HG02759 (cell line): ENCODE results near the gene THSD7A.

ENCODE experiments used
- ATAC-seq: cut with Tn5 transposase; IDR thresholded peaks from one replicate; pipeline ENCODE4 v1.9.1; 2021; ENCODE audit warnings: mild to moderate bottlenecking, moderate library complexity; ENCODE audit not compliant: unreplicated experiment

THSD7A gene

DNA sequence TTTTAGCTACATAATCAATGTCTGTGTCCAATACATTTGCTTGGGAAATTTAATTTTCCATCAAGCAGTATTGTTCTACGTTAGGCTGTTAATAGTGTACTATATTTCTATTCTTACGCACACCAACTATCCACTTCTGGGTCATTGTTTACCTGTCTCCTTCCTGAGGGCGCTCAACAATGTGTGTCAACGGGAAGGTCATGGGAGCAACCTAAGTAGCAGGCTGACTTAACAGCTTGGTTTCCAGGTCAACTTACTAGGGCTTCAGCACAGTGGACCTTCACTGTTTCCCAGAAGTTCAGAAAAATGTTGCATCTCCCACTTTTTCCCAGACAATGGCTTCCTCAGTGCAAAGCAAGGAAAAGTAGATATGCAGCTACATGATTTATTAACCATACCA is 13.7 kb downstream of the THSD7A start:
- no peak for ATAC-seq

DNA sequence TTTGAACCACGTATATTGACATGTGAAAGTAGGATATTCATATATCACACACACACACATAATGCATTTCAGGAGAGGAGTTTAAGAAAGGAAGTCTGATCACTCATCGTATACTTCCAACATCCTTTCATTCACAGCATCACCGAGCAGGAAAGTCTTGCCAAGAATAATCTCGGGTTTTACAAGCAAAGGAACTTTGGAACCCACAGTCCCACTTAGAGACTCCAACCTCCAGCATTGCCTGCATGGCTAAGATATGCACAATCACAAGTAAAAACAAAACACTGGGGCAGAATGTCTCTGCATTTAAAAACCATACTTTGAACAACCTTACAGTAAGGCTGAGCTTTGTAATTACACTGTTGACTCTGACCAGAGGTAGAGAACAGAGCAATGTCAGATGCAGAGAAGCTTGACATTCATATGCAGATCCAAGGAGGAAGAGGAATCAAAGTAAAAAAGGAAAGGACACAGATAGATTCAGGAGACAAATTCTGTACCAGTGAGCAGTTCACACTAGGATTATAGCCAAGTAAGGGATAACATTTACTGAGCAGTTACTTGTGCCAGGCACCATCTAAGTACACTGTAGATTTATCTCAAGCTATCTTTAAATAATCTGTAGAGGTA is 14.8 kb downstream of the THSD7A start:
- ATAC-seq = no peak

DNA sequence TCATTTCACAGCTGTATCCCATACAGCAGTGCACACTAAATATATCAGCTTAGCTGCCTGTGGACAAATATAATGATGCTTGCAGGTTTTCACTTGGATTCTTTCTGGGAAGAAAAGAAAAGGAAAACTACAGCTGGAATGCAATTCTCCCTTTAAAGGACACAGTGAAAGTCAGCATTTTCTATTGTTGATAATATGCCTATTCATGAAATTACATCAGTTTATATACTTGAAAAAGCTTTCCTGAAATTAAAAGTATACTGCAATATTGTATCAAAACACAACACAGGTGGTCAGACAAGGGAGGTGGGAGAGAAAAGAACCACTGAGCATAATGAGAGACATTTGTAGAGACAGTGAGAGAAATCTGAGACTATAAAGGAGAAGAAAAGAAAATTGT is 20.3 kb downstream of the THSD7A start:
- no peak for ATAC-seq

DNA sequence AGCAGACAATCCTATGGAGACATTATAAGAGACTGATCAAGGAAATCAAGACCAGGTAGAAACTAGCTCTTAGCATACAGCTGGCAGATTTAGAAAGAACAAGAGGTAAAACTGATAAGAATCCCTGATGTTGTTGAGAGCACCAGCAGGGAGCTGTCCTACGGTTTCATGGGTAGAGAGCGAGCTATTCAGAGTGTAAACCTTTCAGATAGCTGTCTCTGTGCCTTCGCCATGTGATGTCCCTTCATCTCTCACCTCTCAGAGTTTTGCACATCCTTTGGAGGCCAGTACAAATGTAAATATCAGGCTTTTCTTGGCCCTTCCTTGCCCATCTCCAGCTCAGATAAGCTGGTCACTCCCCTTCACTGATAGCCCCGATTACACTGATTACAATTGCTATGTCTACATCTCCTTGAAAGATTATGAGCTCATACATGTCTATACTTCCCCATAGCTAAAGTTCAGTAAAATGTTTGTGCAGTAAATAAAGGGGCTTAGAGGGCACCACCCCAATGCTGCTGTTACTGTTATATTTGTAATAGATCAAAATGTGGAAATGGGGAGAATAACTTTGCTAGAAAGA is 21.9 kb downstream of the THSD7A start:
- ATAC-seq = no peak

DNA sequence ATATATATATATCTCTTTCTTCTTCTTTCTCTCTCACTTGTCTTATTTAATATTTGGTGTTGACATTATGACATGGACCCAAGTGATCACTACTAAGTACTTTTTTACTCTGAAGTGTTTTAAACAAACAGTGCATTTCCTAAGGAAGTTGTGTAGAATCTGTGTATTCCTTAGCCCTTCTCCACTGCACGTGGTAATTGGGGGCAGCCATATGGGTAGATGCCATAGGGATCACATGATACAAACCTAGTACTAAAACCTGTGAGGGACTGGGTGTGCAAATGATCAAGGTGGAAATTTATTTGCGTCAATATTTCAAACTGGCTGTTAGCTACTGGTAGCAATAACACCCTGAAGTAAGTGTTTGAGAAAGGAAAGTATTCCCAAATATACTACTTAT is 25.0 kb downstream of the THSD7A start:
- ATAC-seq = no peak

DNA sequence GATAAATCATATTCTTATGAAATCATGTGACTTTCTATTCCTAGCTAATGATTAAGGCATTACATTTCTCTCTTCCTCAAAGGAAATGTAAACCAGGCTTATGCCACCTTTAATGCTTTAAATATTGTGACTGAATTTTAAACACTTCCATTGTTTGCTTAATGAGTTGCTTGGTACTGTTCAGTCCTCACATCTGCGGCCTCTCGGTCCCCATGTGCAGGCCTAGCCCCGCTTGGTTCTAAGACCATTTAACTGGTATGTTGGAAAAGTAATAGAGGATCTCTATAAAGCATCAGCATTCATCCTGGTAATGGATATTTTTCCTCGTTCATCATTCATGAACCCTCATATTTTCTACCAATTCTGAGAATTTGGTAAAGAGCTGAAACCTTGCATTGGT is 27.4 kb downstream of the THSD7A start:
- ATAC-seq = no peak

DNA sequence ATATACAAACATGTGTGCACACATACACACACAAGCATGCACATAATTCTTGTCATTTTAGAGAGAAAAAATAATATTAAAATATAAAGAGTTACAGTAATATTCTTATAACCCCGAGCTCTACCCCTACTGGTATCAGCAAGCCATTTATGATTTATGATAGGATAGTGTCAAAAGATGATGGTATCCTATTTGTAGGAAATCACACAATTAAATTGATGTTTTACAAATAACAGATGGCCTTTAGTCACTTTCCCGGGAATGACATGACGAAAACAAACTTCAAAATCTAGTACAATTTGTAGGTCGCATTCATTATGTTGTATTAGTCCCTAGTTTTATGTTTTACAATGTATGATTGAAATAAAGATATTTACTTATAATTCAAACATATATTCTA is 36.8 kb downstream of the THSD7A start:
- ATAC-seq = no peak

DNA sequence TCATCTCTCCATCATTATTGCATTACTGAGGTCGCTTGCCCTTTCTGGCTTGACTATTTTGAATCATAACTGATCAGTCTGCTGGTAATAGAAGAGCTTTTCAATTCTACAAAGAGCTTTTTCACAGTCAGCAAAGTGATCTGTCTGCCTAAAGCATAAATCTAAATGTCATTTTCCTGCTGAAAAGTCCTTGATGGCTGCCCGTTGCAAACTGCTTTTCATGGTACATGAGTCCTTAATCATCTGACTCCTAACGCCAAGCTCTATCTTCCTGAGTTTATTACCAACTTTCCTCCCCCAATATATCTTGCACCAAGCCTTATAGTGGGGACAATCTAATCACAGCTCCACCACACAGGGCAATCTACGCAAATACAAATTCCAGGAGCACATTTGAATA is 39.8 kb downstream of the THSD7A start:
- no peak for ATAC-seq

DNA sequence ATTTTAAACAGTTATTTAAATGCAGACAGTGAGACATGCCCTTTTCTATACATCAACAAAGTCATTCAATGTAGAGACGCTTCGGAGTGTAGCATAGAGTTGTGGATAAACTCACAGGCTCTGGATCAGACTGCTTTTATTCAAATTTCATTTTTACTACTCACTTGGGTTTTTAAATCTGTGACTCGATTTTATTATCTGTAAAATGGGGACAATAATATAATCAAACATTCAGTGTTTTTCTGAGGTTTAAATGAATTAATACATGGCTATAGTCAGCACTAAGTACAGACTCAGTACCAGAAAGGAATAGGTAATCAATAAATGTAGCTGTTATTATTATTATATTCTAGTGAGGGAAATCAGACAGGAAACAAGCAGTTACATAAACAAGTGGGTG is 43.4 kb downstream of the THSD7A start:
- ATAC-seq = no peak

DNA sequence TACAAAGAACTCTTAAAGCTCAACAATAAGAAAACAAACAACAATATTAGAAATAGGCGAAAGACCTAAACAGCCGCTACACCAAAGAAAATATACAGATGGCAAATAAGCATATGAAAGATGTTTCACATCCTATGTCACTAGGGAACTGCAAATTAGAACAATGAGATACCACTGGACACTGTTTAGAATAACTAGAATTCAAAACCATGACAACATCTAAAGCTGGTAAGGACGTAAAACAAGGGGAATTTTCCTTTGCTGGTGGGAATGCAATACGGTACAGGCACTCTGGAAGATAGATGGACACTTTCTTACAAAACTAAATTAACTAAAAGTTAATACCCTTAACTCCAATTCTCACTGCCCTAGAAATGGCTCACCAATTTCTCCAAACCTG is 44.5 kb downstream of the THSD7A start:
- ATAC-seq = no peak

DNA sequence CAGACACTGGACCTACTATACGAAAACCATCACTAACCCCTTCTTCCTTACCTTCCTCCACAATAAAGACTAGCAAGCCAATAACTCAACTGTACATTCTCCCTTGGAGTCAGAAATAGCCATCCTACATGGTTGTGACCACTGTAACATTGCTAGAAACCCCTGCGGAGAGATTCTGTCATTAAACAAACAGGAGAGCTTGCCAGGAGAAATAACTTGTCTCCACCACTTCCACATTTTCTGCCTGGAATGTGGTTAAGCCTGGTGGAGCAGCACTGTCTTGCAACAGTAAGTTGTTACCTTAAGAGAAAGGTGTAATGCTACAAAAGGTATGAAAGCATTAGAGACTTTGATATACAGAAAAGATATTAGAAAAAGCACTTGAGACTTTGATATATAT is 45.8 kb downstream of the THSD7A start:
- no peak for ATAC-seq

DNA sequence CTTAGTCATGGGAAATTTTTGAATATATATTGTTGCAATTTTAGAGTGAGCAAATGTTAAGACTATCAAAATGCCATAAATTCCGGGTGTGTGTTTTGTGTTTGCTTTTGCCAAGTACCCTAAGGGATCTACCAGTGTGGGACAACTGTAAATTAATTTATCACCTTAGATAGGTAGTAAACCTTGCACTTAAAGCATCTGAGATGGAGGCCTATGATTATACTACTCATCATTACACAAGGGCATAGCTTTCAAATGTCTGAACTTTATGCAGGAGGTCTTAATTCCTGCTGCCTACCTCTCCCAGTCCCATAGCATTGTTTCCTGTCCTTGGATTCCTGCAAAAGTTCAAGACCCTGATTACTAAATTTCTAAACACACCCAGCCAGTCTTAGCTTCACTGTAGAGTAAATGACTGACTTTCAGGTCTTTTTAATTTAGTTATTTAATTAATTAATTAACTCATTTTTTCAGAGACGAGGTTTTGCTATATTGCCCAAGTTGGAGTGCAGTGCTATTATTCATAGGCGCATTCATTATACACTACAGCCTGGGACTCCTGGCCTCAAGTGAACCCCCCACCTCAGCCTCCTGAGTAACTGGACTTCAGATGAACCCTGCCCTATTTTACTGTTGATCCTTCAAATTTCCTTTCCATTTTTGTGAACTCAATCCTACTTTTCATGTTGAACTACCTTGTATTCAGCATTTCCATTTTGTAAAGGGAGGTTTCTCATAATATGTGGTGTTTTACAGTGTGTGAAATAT is 47.0 kb downstream of the THSD7A start:
- no peak for ATAC-seq

DNA sequence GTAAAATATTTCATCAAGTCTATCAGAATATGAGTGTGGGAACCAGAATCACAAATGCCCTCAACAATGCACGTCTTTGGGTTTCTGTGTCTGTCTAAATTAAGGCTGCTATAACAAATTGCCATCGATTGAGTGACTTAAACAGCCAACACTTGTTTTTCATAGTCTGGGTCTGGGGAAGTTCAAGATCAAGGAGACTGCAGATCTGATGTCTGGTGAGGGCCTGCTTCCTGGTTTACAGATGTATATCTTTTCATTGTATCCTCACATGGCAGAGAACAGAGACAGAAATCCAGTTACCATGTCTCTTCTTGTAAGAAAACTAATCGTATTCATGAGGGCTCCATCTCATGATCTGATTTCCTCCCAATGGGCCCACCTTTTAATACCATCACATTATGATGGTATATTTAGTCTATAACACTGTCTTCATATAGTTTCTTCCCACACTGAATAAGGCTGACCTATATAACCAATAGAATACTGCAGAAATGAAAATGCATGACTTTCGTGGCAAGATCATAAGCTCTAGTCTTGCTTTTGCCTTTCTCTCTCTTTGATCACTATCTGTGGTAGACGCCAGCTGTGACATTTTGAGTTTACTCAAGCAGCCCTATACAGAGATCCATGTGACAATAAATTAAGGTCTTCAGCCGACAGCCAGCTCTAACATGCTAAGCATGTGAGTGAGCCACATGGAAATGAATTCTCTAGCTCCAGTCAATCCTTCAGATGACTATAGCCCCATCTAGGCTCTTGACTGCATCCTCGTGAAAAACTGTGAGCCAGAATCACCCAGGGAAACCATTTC is 51.9 kb downstream of the THSD7A start:
- ATAC-seq = no peak

DNA sequence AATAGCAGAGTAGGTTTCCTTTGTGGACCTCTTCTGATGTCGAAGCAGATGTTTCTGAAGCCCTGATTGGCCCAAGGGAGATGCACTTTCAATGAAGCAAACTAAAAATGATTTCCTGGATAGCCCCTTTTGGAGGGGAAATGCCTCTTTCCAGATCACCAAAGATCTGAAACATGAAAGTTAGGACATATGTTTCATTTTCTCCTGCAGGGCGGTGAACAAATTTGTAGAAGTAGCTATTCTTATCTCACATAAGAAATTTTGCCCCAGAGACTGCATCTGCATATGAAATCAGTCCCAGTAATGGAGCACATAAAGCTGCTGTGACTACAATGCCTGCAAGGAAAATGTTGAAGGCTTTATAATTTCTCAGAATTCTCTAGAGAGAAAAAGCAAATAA is 56.0 kb downstream of the THSD7A start:
- ATAC-seq = no peak

DNA sequence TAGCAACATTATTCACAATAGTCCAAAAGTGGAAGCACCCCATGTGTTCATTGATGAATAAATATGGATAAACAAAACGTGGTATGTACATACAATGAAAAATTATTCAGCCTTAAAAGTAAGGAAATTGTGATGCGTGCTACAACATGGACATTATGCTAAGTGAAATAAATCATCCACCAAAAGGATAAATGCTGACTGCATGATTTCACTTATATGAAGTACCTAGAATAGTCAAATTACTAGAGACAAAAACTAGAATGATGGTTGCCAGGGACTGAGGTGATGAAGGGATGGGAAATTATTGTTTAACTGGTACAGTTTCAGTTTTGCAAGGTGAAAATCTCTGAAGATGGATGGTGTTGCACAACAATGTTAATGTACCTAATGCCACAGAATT is 56.6 kb downstream of the THSD7A start:
- ATAC-seq = no peak

DNA sequence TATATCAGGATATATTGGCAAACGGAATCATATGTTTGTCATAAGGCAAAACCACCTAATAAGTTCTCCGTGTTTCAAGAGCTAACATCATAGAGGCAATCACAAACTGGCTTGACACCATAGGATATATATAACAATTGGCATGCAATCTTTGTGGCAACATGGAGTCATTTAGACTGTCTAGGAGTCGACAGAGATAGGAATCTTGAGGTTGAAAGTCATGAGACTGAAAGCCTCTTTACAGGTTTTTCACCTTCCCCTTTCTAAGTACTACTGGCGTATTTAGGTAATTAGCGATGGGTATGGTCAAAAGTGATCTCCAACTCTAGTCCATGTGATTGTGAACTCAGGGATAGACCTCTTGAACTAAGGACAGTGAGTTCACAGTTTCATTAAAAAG is 63.7 kb downstream of the THSD7A start:
- ATAC-seq = no peak

DNA sequence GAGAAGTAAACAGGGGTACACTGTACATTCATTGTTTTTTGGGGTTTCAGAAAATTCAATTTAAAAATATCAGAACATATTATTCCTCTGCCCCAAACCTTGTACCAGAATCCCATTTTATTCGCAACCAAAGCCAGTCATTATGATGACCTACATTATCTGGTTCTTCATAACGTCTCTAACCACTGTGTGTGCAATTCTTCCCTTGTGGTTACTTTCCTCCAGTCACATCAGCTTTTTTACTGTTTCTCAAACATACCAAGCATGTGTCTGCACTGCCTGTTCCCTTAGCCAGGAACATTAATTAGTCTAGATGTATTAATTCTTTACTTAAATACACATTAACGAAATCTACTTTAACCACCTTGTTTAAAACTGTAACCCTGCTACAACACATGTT is 64.8 kb downstream of the THSD7A start:
- ATAC-seq = no peak

DNA sequence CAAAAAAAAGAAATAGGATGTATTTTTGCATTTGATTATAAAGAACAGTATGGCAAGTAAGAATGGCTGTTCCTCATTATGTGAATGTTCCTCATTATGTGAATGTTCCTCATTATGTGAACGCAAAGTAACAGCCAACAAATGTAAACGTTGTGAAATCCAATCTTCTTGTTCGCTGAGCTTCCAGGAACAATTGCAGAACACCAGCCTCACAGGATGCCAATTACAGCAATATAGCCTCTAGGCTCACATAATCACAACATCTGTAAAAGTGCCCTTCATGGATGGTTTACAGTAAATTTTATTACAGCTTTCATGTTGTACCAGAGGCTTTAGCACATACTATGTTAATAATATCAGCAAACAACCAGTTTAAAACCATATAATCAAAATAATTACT is 71.6 kb downstream of the THSD7A start:
- no peak for ATAC-seq

DNA sequence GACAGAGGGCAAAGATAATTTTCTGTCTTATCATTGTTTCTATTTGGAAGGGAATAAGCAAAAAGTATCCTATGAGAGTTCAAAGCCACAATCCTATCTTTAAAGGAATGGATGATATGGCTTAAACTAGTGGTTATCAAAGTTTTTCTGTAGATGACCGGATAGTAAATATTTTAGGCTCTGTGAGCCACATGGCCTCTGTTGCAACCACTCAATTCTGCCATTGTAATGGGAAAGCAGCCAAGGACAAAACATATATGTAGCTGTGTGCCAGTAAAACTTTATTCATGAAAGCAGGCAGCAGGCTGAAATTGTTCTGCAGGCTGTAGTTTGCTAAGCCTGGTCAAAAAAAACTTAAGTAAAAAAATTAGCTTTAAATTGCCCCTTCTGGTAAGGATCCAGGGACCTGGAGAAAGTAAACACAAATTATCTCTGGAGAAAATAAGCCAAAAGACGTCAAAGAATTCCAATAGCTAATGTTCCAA is 73.3 kb downstream of the THSD7A start:
- ATAC-seq = no peak

DNA sequence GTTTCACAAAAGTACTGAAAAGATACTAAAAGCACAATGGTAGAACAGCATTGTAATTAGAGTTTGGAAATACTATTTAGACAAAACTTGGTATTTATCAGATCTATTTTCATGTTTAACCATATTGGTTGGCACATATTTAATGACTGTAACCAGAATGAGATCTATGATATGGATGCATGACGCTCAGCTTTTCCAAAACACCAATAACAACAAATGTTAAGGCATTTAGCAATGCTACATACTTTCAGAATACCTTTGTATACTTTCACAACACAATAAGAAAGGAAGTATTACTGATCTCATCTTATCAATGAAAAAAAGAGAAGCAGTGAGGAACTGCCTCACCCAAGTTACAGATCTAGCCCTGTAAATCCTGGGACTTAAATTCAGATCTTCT is 74.8 kb downstream of the THSD7A start:
- no peak for ATAC-seq

DNA sequence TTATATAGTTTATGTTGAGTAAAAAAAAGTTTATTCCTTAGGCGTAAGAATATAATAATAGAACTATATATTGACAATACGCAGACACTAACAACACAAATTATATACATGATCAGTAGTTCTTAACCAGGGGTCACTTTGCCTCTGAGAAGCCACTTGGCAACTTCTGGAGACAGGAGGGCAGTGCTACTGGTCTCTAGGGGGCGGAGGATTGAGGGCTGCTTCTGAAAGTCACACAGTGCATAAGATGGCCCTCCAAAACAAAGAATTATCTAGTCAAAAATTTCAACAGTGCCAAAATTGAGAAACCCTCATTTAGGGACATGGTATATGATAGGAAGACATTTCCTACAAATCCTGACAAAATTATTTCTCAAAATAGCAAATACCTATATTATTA is 77.1 kb downstream of the THSD7A start:
- no peak for ATAC-seq

DNA sequence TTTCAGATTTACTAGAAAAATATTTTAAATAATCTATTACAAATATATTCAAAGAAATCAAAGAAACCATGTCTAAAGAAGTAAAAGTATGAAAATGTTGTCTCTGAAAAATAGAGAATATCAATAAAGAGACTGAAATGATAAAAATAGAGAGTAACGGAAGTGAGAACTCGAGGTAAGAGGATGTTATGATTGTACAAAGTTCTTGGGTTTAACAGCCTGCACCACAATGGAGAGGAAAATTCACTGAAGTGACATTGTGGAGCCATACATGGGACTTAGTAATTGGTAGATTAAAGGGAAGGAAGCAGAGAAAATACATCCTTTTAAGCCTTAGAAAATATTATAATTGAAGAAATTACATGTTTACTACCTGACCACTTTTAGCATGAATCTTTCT is 77.9 kb downstream of the THSD7A start:
- no peak for ATAC-seq
